K562 (cell line): ENCODE data around the gene RPL26. TPM values are rescaled to one million over a fixed set of nuclear protein-coding genes. Genes with fewer than 3 reads are reported as not detected.

Experiments used
- CCNT2 ChIP-seq: IDR thresholded peaks from 2 replicates; pipeline ENCODE4 v1.6.1; 2011; ENCODE audit warnings: borderline replicate concordance, low read depth, mild to moderate bottlenecking, moderate library complexity, mixed read lengths, low read length; ENCODE audit not compliant: insufficient read length; ENCODE audit errors: extremely low read depth
- DDX20 ChIP-seq: fragments of 450-650 bp; IDR thresholded peaks from 2 replicates; pipeline ENCODE4 v1.6.1; 2016; ENCODE audit warnings: missing genetic modification characterization, low read depth, mild to moderate bottlenecking, missing compliant biosample characterization, moderate library complexity
- DIDO1 ChIP-seq: fragments of 450-650 bp; IDR thresholded peaks from 2 replicates; pipeline ENCODE4 v1.6.1; 2016; ENCODE audit warnings: low read depth, missing biosample characterization, missing genetic modification characterization
- EGR1 ChIP-seq: fragments of 450-650 bp; conservative IDR thresholded peaks from 2 replicates; pipeline ENCODE4 v1.6.1; 2017; ENCODE audit warnings: mild to moderate bottlenecking
- ETV1 ChIP-seq: fragments of 450-650 bp; conservative IDR thresholded peaks from 2 replicates; pipeline ENCODE4 v1.6.1; 2016; ENCODE audit warnings: missing genetic modification characterization, control low read depth, low read depth, missing compliant biosample characterization
- GATAD2A ChIP-seq: fragments of 450-650 bp; IDR thresholded peaks from 2 replicates; pipeline ENCODE4 v1.6.1; 2017
- PCBP1 ChIP-seq: fragments of 200-400 bp; formaldehyde crosslinking; IDR thresholded peaks from 2 replicates; pipeline ENCODE4 v1.6.1; 2018; ENCODE audit warnings: mild to moderate bottlenecking, low read depth, low read length; ENCODE audit not compliant: poor library complexity, severe bottlenecking
- RBBP5 ChIP-seq: fragments of 200-600 bp; sonication (generic); IDR thresholded peaks from 2 replicates; pipeline ENCODE4 v1.6.1; 2012; ENCODE audit warnings: borderline replicate concordance, mild to moderate bottlenecking, low read length, control low read depth, inconsistent platforms; ENCODE audit not compliant: insufficient read depth, poor library complexity, severe bottlenecking
- TRIM25 ChIP-seq: fragments of 450-650 bp; IDR thresholded peaks from 2 replicates; pipeline ENCODE4 v1.7.0; 2016; ENCODE audit warnings: borderline replicate concordance
- ZBTB1 ChIP-seq: sonication (generic); formaldehyde crosslinking; IDR thresholded peaks from 2 replicates; pipeline ENCODE4 v1.8.1; 2023; ENCODE audit warnings: missing genetic modification reagents, low read depth, mild to moderate bottlenecking, borderline replicate concordance
- ZNF398 ChIP-seq: fragments of 250-450 bp; sonication (Bioruptor Pico); IDR thresholded peaks from 2 replicates; pipeline ENCODE4 v1.8.0; 2021; ENCODE audit warnings: moderate library complexity, mild to moderate bottlenecking, inconsistent platforms
- polyA plus RNA-seq, 8 experiments: library from polyadenylated mRNA; depleted of rRNA in 4 of 8; stranded (reverse) in 5 of 8; unstranded in 3 of 8; fragments of >200 nt; fragmentation: Nextera tagmentation in 2 of 8; fragmentation: Illumina TruSeq in 1 of 8; extraction: Ambion mirVana in 2 of 8; extraction: Trizol in 1 of 8; gene quantifications; 2 replicates each; pipeline versions ENCODE4 v1.2.1 to v1.2.3, GENCODE V29; 2011 to 2014; ENCODE audit warnings: inconsistent platforms in 1 of 8, missing spikeins in 1 of 8
- total RNA-seq, 7 experiments: library from RNA; depleted of rRNA in 6 of 7; stranded (reverse); fragments of >200 nt in 6 of 7; fragmentation: Illumina TruSeq in 2 of 7; extraction: Trizol in 2 of 7; gene quantifications; 2 replicates each; pipeline versions ENCODE4 v1.2.1 to v1.2.3, GENCODE V29; 2011 to 2021; ENCODE audit warnings: low replicate concordance in 1 of 7
- TF ChIP-seq, protein P1 (sequence below), 3 experiments: IDR thresholded peaks in 2 of 3; conservative IDR thresholded peaks in 1 of 3; 2 replicates each; pipeline ENCODE4 v1.5.1; 2011 to 2012; ENCODE audit warnings: low read length in 3 of 3, mild to moderate bottlenecking in 3 of 3, control low read depth in 2 of 3, improper control_type of control experiment in 1 of 3, inconsistent platforms in 1 of 3, low read depth in 1 of 3, mixed read lengths in 1 of 3, moderate library complexity in 1 of 3; ENCODE audit not compliant: insufficient read depth in 2 of 3

RPL26 gene
- total and polyA plus RNA-seq, 9 of the 15 experiments (the other 6 are each of a cell fraction or from before 2014, with no cell fraction given): 1,474 to 4,074 (median 2,904) TPM

DNA sequence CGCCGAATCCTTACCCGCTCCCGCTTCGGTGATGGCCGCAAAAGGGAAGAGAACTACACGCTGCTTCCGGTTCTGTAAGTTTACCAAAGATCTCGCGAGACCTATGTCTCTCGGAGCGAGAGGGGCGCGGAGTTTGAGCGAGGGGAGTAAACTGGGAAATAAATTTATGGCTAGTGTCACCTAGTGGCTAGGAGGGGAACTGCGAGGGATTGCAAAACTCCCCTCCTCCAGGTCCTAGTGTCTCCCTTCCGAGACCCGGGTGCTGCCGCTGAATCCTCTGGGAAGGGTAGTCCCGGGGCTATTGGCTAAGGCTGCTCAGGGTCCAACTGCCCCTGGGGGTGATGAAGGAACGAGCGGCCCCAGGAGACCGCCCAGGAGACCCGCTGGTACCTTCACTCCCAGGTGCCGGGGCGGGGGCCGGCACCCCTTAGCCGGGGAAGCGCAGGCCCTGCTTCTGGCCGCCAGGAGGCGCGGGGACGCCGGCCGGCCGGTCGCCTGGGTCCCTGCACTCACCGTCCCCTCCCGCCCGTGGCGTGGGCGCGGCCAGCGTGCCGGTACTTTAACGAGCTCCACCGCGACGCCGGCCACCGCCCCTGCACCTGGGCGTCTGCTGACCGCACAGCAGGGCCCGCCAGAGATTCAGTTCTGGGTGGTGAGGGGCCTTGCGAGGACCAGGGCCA, at the start of gene RPL26 (continued):
- TF ChIP-seq, protein P1, sequence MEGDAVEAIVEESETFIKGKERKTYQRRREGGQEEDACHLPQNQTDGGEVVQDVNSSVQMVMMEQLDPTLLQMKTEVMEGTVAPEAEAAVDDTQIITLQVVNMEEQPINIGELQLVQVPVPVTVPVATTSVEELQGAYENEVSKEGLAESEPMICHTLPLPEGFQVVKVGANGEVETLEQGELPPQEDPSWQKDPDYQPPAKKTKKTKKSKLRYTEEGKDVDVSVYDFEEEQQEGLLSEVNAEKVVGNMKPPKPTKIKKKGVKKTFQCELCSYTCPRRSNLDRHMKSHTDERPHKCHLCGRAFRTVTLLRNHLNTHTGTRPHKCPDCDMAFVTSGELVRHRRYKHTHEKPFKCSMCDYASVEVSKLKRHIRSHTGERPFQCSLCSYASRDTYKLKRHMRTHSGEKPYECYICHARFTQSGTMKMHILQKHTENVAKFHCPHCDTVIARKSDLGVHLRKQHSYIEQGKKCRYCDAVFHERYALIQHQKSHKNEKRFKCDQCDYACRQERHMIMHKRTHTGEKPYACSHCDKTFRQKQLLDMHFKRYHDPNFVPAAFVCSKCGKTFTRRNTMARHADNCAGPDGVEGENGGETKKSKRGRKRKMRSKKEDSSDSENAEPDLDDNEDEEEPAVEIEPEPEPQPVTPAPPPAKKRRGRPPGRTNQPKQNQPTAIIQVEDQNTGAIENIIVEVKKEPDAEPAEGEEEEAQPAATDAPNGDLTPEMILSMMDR (IDR thresholded peaks at IDR 0.05 in 2 of 3, conservative IDR thresholded peaks at IDR 0.05 in 1 of 3; ENCODE audit: insufficient read depth in 2 of 3, low read depth in 1 of 3, low read length in 3 of 3): peak; percentile 84 to 93 (median 86)
- TF ChIP-seq RBBP5 (peak; percentile 23), ETV1 (tag) (peak; percentile 82), DDX20 (tag) (no peak), ZNF398 (CRISPR knock-in tag) (no peak), GATAD2A (0 out of 2 replicates have a peak, but pooled peaks have one; percentile 41), PCBP1 (peak; percentile 44), DIDO1 (tag) (peak; percentile 47; the same call in 1 of the 2 replicates), EGR1 (peak; percentile 71), ZBTB1 (CRISPR knock-in tag) (peak; percentile 61; the same call in 1 of the 2 replicates), TRIM25 (no peak), CCNT2 (peak; percentile 67)
